H1 (cell line): ENCODE results near the gene STX2. TPM values are rescaled to one million over a fixed set of nuclear protein-coding genes. Genes with fewer than 3 reads are reported as not detected.

ENCODE experiments used
- CTCF ChIA-PET: fragments of 300-600 bp; sonication (Branson Sonifier 250); formaldehyde crosslinking; loops from one replicate; lab custom pipeline; 2021; ENCODE audit not compliant: partially characterized antibody; lab: Charles Lee
- POLR2A ChIA-PET: fragments of 300-600 bp; sonication (Branson Sonifier 250); formaldehyde crosslinking; loops from one replicate; lab custom pipeline; 2021; ENCODE audit warnings: inconsistent platforms; ENCODE audit not compliant: partially characterized antibody; lab: Charles Lee
- DNase-seq, 2 experiments: peaks; one replicate each; pipeline versions ENCODE4 v3.0.0 to v3.0.0-alpha.2; 2010 to 2022; ENCODE audit warnings: low spot score in 2 of 2, low read depth in 1 of 2, mixed read lengths in 1 of 2
- FAIRE-seq: peaks from 2 replicates; lab custom pipeline; 2011; peaks lifted over from hg19 to GRCh38; lab: Jason Lieb, UNC
- H2AFZ ChIP-seq: 2 replicates; pipeline ENCODE4 v1.8.1; 2012; ENCODE audit warnings: low read length, inconsistent platforms
- H2AK5ac ChIP-seq: 2 replicates; pipeline ENCODE4 v1.6.1; 2013; ENCODE audit warnings: low read depth, low read length
- H2BK120ac ChIP-seq: replicated peaks from 2 replicates; pipeline ENCODE3; 2013; ENCODE audit warnings: low read depth, low read length, inconsistent platforms
- H2BK12ac ChIP-seq: 2 replicates; pipeline ENCODE4 v1.6.1; 2013; ENCODE audit warnings: low read depth, low read length
- H2BK15ac ChIP-seq: 2 replicates; pipeline ENCODE4 v1.6.1; 2013; ENCODE audit warnings: low read length
- H2BK20ac ChIP-seq: 2 replicates; pipeline ENCODE4 v1.6.1; 2013; ENCODE audit warnings: low read length
- H2BK5ac ChIP-seq: 2 replicates; pipeline ENCODE4 v1.6.1; 2013; ENCODE audit warnings: low read depth, low read length
- H3K14ac ChIP-seq: 2 replicates; pipeline ENCODE4 v1.6.1; 2013; ENCODE audit warnings: inconsistent platforms; ENCODE audit not compliant: insufficient read length
- H3K18ac ChIP-seq: 2 replicates; pipeline ENCODE4 v1.6.1; 2013; ENCODE audit warnings: low read length; ENCODE audit errors: extremely low read depth
- H3K23ac ChIP-seq: 2 replicates; pipeline ENCODE4 v1.6.1; 2013; ENCODE audit warnings: inconsistent platforms; ENCODE audit not compliant: insufficient read length
- H3K23me2 ChIP-seq: 2 replicates; pipeline ENCODE4 v1.6.1; 2013; ENCODE audit warnings: low read depth, low read length
- H3K27ac ChIP-seq: 2 replicates; pipeline ENCODE4 v1.6.1; 2011; ENCODE audit warnings: low read depth, low read length, inconsistent platforms
- H3K27me3 ChIP-seq, 4 experiments: replicated peaks in 1 of 4; 1 replicate in 1 of 4; 2 replicates in 3 of 4; pipeline versions ENCODE4 v1.6.1 to v1.8.1; 2011 to 2013; ENCODE audit warnings: low read length in 3 of 4, mild to moderate bottlenecking in 3 of 4, inconsistent platforms in 2 of 4, mixed read lengths in 2 of 4, moderate library complexity in 1 of 4; ENCODE audit not compliant: control insufficient read depth in 3 of 4, insufficient read depth in 3 of 4; ENCODE audit errors: extremely low read depth in 1 of 4
- H3K36me3 ChIP-seq, 4 experiments: 2 replicates each; pipeline versions ENCODE4 v1.6.1 to v1.8.1; 2011 to 2013; ENCODE audit warnings: mild to moderate bottlenecking in 4 of 4, low read length in 3 of 4, moderate library complexity in 2 of 4, control low read depth in 1 of 4, inconsistent platforms in 1 of 4; ENCODE audit not compliant: insufficient read depth in 4 of 4, control insufficient read depth in 2 of 4
- H3K4ac ChIP-seq: replicated peaks from 2 replicates; pipeline ENCODE3; 2013; ENCODE audit warnings: low read length, low read depth, mixed read lengths, inconsistent platforms; ENCODE audit not compliant: insufficient read length
- H3K4me1 ChIP-seq, 4 experiments: replicated peaks in 1 of 4; 1 replicate in 1 of 4; 2 replicates in 3 of 4; pipeline versions ENCODE4 v1.6.1 to v1.8.1; 2011 to 2013; ENCODE audit warnings: low read length in 3 of 4, inconsistent platforms in 2 of 4, mixed read lengths in 1 of 4; ENCODE audit not compliant: insufficient read depth in 4 of 4, control insufficient read depth in 3 of 4
- H3K4me2 ChIP-seq, 2 experiments: 2 replicates each; pipeline versions ENCODE4 v1.6.1 to v1.8.1; 2011 to 2013; ENCODE audit warnings: low read depth in 2 of 2, low read length in 2 of 2, control low read depth in 1 of 2, inconsistent platforms in 1 of 2, mild to moderate bottlenecking in 1 of 2; ENCODE audit not compliant: insufficient read depth in 1 of 2
- H3K4me3 ChIP-seq, 4 experiments: fragments of 200-600, 300-600 bp in 1 of 4; sonication (generic), shearing (Covaris generic), sonication (Bioruptor Twin) in 1 of 4; 2 replicates each; pipeline versions ENCODE4 v1.5.1 to v1.8.1; 2011 to 2016; ENCODE audit warnings: low read length in 4 of 4, low read depth in 3 of 4, control low read depth in 2 of 4, inconsistent platforms in 2 of 4, mild to moderate bottlenecking in 2 of 4, mixed read lengths in 1 of 4, moderate library complexity in 1 of 4; ENCODE audit not compliant: insufficient read depth in 2 of 4; ENCODE audit errors: extremely low read depth in 1 of 4
- H3K56ac ChIP-seq: replicated peaks from 2 replicates; pipeline ENCODE3; 2013; ENCODE audit warnings: low read depth, mild to moderate bottlenecking, mixed read lengths, low read length, inconsistent platforms; ENCODE audit not compliant: insufficient read length
- H3K79me1 ChIP-seq: 2 replicates; pipeline ENCODE4 v1.6.1; 2013; ENCODE audit warnings: low read depth, low read length, control low read depth
- H3K79me2 ChIP-seq, 2 experiments: 2 replicates each; pipeline versions ENCODE4 v1.6.1 to v1.8.1; 2012 to 2013; ENCODE audit warnings: low read length in 2 of 2, mild to moderate bottlenecking in 2 of 2, inconsistent platforms in 1 of 2; ENCODE audit not compliant: insufficient read depth in 2 of 2, control insufficient read depth in 1 of 2
- H3K9ac ChIP-seq, 4 experiments: replicated peaks in 1 of 4; 1 replicate in 1 of 4; 2 replicates in 3 of 4; pipeline versions ENCODE4 v1.6.1 to v1.8.1; 2011 to 2013; ENCODE audit warnings: low read depth in 3 of 4, low read length in 3 of 4, control low read depth in 2 of 4, mild to moderate bottlenecking in 2 of 4, moderate library complexity in 2 of 4, inconsistent platforms in 1 of 4; ENCODE audit errors: extremely low read depth in 1 of 4
- H3K9me3 ChIP-seq, 2 experiments: 2 replicates each; pipeline versions ENCODE4 v1.6.1 to v1.8.1; 2012 to 2013; ENCODE audit warnings: mild to moderate bottlenecking in 2 of 2, moderate library complexity in 2 of 2, control low read depth in 1 of 2, inconsistent platforms in 1 of 2, low read depth in 1 of 2, low read length in 1 of 2, mixed read lengths in 1 of 2; ENCODE audit not compliant: insufficient read depth in 2 of 2
- H4K20me1 ChIP-seq, 2 experiments: replicated peaks in 1 of 2; 2 replicates each; pipeline versions ENCODE3 to v1.8.1; 2011 to 2013; ENCODE audit warnings: inconsistent platforms in 2 of 2, low read length in 2 of 2, mild to moderate bottlenecking in 1 of 2; ENCODE audit not compliant: insufficient read depth in 2 of 2, control insufficient read depth in 1 of 2
- H4K5ac ChIP-seq: 2 replicates; pipeline ENCODE4 v1.6.1; 2013; ENCODE audit warnings: low read length, low read depth, mixed read lengths, inconsistent platforms; ENCODE audit not compliant: insufficient read length
- H4K8ac ChIP-seq: 2 replicates; pipeline ENCODE4 v1.8.0; 2013; ENCODE audit warnings: mild to moderate bottlenecking, moderate library complexity, low read length, inconsistent platforms; ENCODE audit not compliant: insufficient read depth; ENCODE audit errors: extremely low read depth
- H4K91ac ChIP-seq: replicated peaks from 2 replicates; pipeline ENCODE3; 2013; ENCODE audit warnings: low read length, mixed read lengths, inconsistent platforms; ENCODE audit not compliant: insufficient read length
- EZH2 ChIP-seq: fragments of 200-600 bp; sonication (generic); IDR thresholded peaks from 2 replicates; pipeline ENCODE4 v1.7.1; 2012; ENCODE audit warnings: low read depth, mild to moderate bottlenecking, moderate library complexity, low read length, inconsistent platforms; ENCODE audit not compliant: severe bottlenecking
- HDAC2 ChIP-seq, 2 experiments: fragments of 300-600 bp in 1 of 2; sonication (generic) in 1 of 2; IDR thresholded peaks; 2 replicates each; pipeline ENCODE4 v1.6.1; 2011 to 2012; ENCODE audit warnings: low read depth in 2 of 2, low read length in 2 of 2, mild to moderate bottlenecking in 2 of 2, moderate library complexity in 2 of 2, borderline replicate concordance in 1 of 2, inconsistent platforms in 1 of 2
- POLR2A ChIP-seq, 2 experiments: IDR thresholded peaks; 1 replicate in 1 of 2; 2 replicates in 1 of 2; pipeline ENCODE4 v1.6.1; 2011; ENCODE audit warnings: low read depth in 2 of 2, low read length in 2 of 2, mild to moderate bottlenecking in 2 of 2; ENCODE audit errors: control extremely low read depth in 1 of 2
- SIX5 ChIP-seq: IDR thresholded peaks from 2 replicates; pipeline ENCODE4 v1.6.1; 2011; ENCODE audit warnings: mild to moderate bottlenecking, low read depth, low read length
- SP1 ChIP-seq: IDR thresholded peaks from 2 replicates; pipeline ENCODE4 v1.6.1; 2011; ENCODE audit warnings: low read depth, low read length
- WGBS, 2 experiments: shearing (Covaris generic) in 1 of 2; methylation state at CpG; one replicate each; pipeline versions ENCODE4 v1.1.6 to v1.1.7; 2013 to 2015; ENCODE audit warnings: low lambda C conversion rate in 2 of 2, mixed read lengths in 2 of 2, inconsistent platforms in 1 of 2, low coverage in 1 of 2, missing lambda C conversion rate in 1 of 2; ENCODE audit not compliant: insufficient replicate concordance in 2 of 2, insufficient coverage in 1 of 2, insufficient read length in 1 of 2; ENCODE audit errors: extremely low coverage in 1 of 2, missing lambda C conversion rate in 1 of 2; 5-methylcytosine and 5-hydroxymethylcytosine counted together
- polyA plus RNA-seq, 7 experiments: library from polyadenylated mRNA; depleted of rRNA in 3 of 7; stranded (reverse) in 5 of 7; unstranded in 2 of 7; fragments of >200 nt in 5 of 7; fragments of 200-250 nt in 2 of 7; gene quantifications; 1 replicate in 5 of 7; 2 replicates in 1 of 7; 4 replicates in 1 of 7; pipeline versions ENCODE4 v1.2.1 to v1.2.3, GENCODE V29; 2011 to 2013; ENCODE audit warnings: missing spikeins in 2 of 7, mixed read lengths in 2 of 7
- total RNA-seq: library from RNA; stranded (reverse); fragmentation: NEBNext Ultra II Directional; extraction: Animal tissue kit (Norgen Biotek cat#: 25700); gene quantifications from 2 replicates; pipeline ENCODE4 v1.2.1, GENCODE V29; 2021
- TF ChIP-seq, protein P1 (sequence below), 3 experiments: IDR thresholded peaks; 1 replicate in 2 of 3; 2 replicates in 1 of 3; pipeline versions ENCODE4 v1.5.1 to v1.6.1; 2011; ENCODE audit warnings: low read length in 3 of 3, mild to moderate bottlenecking in 3 of 3, inconsistent platforms in 2 of 3, low read depth in 1 of 3, moderate library complexity in 1 of 3; ENCODE audit not compliant: insufficient read depth in 1 of 3; ENCODE audit errors: control extremely low read depth in 1 of 3
- TF ChIP-seq, protein P2 (sequence below): IDR thresholded peaks from 2 replicates; pipeline ENCODE4 v1.6.1; 2012; ENCODE audit warnings: inconsistent platforms

Gene STX2
- total and polyA plus RNA-seq, 2 of the 8 experiments (the other 6 are each of a cell fraction or from before 2014, with no cell fraction given): 20.0 to 26.3 TPM

DNA sequence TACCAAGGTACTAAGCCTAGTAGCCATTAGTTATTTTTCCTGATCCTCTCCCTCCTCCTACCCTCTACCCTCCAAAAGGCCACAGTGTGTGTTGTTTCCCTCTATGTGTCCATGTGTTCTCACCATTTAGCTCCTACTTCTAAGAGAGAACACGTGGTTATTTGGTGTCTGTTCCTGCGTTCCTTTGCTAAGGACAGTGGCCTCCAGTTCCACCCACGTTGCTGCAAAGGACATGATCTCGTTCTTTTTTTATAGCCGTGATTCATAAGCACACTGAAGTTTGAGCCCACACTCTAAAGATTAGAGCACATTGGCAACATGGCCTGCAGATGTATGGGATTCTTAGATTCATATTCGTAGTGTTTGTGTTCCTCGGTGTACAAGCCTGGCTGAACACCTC lies 8.1 kb upstream of the STX2 start:
- Histone ChIP-seq H3K23ac (no peak overlapping the region), H2BK15ac (no peak overlapping the region; the same call in 1 of the 2 replicates), H3K79me2 (no peaks in the 10 kb centered on the region), H2BK20ac (0 out of 2 replicates have a peak overlapping the region, but pooled peaks have one; percentile 72), H3K27me3 (no peaks in the 10 kb centered on the region), H3K27ac (no peak overlapping the region), H3K14ac (no peak overlapping the region), H3K4me3 (no peak overlapping the region), H2BK12ac (0 out of 2 replicates have a peak overlapping the region, but pooled peaks have one; percentile 39), H3K9me3 (peaks cover 3 to 7% of the 10 kb centered on the region in 2 experiments; a peak in 2 of 4 replicates), H3K18ac (no peak overlapping the region), H3K4ac (no peak overlapping the region), H2AFZ (no peak overlapping the region), H3K9ac (no peak overlapping the region), H2BK5ac (no peak overlapping the region), H2BK120ac (no peak overlapping the region), H4K91ac (no peak overlapping the region), H3K4me2 (no peak overlapping the region), H3K36me3 (no peaks in the 10 kb centered on the region; a peak in 1 of 8 replicates), H3K56ac (no peak overlapping the region), H4K5ac (no peak overlapping the region), H3K4me1 (peaks cover 4 to 7% (median 5%) of the 10 kb centered on the region in 4 experiments; a peak in 5 of 7 replicates), H4K20me1 (no peaks in the 10 kb centered on the region), H4K8ac (no peak overlapping the region), H3K23me2 (0 out of 2 replicates have a peak, but pooled peaks cover 4% of the 10 kb centered on the region), H2AK5ac (0 out of 2 replicates have a peak overlapping the region, but pooled peaks have one; percentile 65), H3K79me1 (0 out of 2 replicates have a peak, but pooled peaks cover 2% of the 10 kb centered on the region)
- no peak for FAIRE-seq
- CTCF ChIA-PET: interaction anchor here (1.5 to 2.7 kb wide), 3 partner anchors 7 to 21 kb away, joined by 5 to 17 read pairs (median 5); no protein-coding TSS in a partner anchor
- 96% methylated on average over 7 of the region's 7 CpGs; no CpG with 5 or more reads in 1 of the 2 experiments for WGBS, 2 experiments
- POLR2A ChIA-PET: interaction anchor here (2.5 kb wide), 1 partner anchor 26 kb away, joined by 16 read pairs; no protein-coding TSS in a partner anchor
- TF ChIP-seq EZH2: no peak
- no peak for TF ChIP-seq SP1
- no peak for TF ChIP-seq SIX5
- no peak for TF ChIP-seq HDAC2 (IDR thresholded peaks at IDR 0.05; ENCODE audit: borderline replicate concordance in 1 of 2, low read depth in 2 of 2, low read length in 2 of 2)
- no peak for TF ChIP-seq POLR2A (IDR thresholded peaks at IDR 0.05; ENCODE audit: control extremely low read depth in 1 of 2, low read depth in 2 of 2, low read length in 2 of 2)
- TF ChIP-seq, protein P1, sequence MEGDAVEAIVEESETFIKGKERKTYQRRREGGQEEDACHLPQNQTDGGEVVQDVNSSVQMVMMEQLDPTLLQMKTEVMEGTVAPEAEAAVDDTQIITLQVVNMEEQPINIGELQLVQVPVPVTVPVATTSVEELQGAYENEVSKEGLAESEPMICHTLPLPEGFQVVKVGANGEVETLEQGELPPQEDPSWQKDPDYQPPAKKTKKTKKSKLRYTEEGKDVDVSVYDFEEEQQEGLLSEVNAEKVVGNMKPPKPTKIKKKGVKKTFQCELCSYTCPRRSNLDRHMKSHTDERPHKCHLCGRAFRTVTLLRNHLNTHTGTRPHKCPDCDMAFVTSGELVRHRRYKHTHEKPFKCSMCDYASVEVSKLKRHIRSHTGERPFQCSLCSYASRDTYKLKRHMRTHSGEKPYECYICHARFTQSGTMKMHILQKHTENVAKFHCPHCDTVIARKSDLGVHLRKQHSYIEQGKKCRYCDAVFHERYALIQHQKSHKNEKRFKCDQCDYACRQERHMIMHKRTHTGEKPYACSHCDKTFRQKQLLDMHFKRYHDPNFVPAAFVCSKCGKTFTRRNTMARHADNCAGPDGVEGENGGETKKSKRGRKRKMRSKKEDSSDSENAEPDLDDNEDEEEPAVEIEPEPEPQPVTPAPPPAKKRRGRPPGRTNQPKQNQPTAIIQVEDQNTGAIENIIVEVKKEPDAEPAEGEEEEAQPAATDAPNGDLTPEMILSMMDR (IDR thresholded peaks at IDR 0.05; ENCODE audit: control extremely low read depth in 1 of 3, insufficient read depth in 1 of 3, low read depth in 1 of 3, low read length in 3 of 3): no peak
- TF ChIP-seq, protein P2, sequence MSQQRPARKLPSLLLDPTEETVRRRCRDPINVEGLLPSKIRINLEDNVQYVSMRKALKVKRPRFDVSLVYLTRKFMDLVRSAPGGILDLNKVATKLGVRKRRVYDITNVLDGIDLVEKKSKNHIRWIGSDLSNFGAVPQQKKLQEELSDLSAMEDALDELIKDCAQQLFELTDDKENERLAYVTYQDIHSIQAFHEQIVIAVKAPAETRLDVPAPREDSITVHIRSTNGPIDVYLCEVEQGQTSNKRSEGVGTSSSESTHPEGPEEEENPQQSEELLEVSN: no peak
- no peak for DNase-seq
